GM06990 (cell line): Measurements from ENCODE around the gene PPP2R2C.

Experiments
- DNase-seq: peaks from one replicate; pipeline ENCODE4 v3.0.0-alpha.2; 2011; ENCODE audit not compliant: insufficient read length; ENCODE audit errors: extremely low read depth
- H3K27me3 ChIP-seq: replicated peaks from 2 replicates; pipeline ENCODE4 v1.6.0; 2011; ENCODE audit warnings: low read length; ENCODE audit not compliant: control insufficient read depth, insufficient read depth
- H3K36me3 ChIP-seq: 2 replicates; pipeline ENCODE4 v1.5.1; 2011; ENCODE audit warnings: low read length; ENCODE audit not compliant: control insufficient read depth, insufficient read depth
- H3K4me3 ChIP-seq: replicated peaks from 2 replicates; pipeline ENCODE4 v1.5.1; 2011; ENCODE audit warnings: low read depth, mild to moderate bottlenecking, control low read depth, low read length
- CTCF ChIP-seq: IDR thresholded peaks from 2 replicates; pipeline ENCODE4 v1.5.1; 2011; ENCODE audit warnings: low read length, control low read depth, mild to moderate bottlenecking, inconsistent platforms; ENCODE audit not compliant: insufficient read depth, poor library complexity, severe bottlenecking

Gene PPP2R2C

GRCh38 chr4:6294705-6295421 is 177.6 kb downstream of the PPP2R2C start:
- Histone ChIP-seq H3K4me3 (no peak overlapping the region), H3K36me3 (peaks cover 2% of the 10 kb centered on the region; the same call in 1 of the 2 replicates), H3K27me3 (no peaks in the 10 kb centered on the region)
- TF ChIP-seq CTCF = no peak
- DNase-seq = no peak

- Histone ChIP-seq H3K27me3 (no peaks in the 10 kb centered on the region), H3K36me3 (peaks cover 2% of the 10 kb centered on the region; the same call in 1 of the 2 replicates), H3K4me3 (no peak overlapping the region)
- TF ChIP-seq CTCF = no peak
- no peak for DNase-seq
Measured at GRCh38 chr4:6293661-6294060, 178.8 kb downstream of the PPP2R2C start.

- no peak overlapping the region for H3K4me3 ChIP-seq
- TF ChIP-seq CTCF = no peak
- H3K36me3 ChIP-seq = peaks cover 2% of the 10 kb centered on the region; the same call in 1 of the 2 replicates
- DNase-seq = no peak
- H3K27me3 ChIP-seq = no peaks in the 10 kb centered on the region
Measured at GRCh38 chr4:6293097-6293445, 179.3 kb downstream of the PPP2R2C start.

- no peak for DNase-seq
- TF ChIP-seq CTCF = no peak
- no peaks in the 10 kb centered on the region for H3K27me3 ChIP-seq
- H3K4me3 ChIP-seq = no peak overlapping the region
- H3K36me3 ChIP-seq = peaks cover 2% of the 10 kb centered on the region; the same call in 1 of the 2 replicates
Measured at GRCh38 chr4:6292376-6293096, 179.9 kb downstream of the PPP2R2C start.

GRCh38 chr4:6291784-6292297 is 180.6 kb downstream of the PPP2R2C start:
- H3K4me3 ChIP-seq = no peak overlapping the region
- H3K36me3 ChIP-seq = peaks cover 2% of the 10 kb centered on the region; the same call in 1 of the 2 replicates
- TF ChIP-seq CTCF = no peak
- no peaks in the 10 kb centered on the region for H3K27me3 ChIP-seq
- DNase-seq = no peak
